ENCODE results near the gene CBLB.

DNA sequence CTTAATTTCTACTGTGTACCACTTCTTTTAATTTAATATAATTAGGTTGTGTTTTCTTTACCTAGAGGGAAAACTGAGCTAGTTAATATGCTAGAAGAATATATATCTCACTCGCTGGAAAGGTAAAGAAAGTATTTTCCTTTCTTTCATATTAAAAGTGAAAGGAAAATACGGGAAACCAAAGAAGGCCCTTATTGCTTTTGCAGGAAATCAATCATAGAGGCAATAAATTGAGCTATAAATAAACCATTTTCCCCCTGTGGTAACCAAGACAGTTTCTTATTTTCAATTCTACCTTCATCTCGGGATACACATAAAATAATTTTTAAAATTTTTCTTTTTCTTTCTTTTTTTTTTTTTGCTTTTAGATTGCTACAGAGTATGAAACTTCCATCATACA, 101.6 kb downstream of the CBLB start:
- TF ChIP-seq, protein P1, sequence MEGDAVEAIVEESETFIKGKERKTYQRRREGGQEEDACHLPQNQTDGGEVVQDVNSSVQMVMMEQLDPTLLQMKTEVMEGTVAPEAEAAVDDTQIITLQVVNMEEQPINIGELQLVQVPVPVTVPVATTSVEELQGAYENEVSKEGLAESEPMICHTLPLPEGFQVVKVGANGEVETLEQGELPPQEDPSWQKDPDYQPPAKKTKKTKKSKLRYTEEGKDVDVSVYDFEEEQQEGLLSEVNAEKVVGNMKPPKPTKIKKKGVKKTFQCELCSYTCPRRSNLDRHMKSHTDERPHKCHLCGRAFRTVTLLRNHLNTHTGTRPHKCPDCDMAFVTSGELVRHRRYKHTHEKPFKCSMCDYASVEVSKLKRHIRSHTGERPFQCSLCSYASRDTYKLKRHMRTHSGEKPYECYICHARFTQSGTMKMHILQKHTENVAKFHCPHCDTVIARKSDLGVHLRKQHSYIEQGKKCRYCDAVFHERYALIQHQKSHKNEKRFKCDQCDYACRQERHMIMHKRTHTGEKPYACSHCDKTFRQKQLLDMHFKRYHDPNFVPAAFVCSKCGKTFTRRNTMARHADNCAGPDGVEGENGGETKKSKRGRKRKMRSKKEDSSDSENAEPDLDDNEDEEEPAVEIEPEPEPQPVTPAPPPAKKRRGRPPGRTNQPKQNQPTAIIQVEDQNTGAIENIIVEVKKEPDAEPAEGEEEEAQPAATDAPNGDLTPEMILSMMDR (IDR thresholded peaks at IDR 0.05) = no peak
- no peak for TF ChIP-seq POLR2A (IDR thresholded peaks at IDR 0.05)
